K562 (cell line): Measurements from ENCODE around the gene ZNF324B. TPM values are rescaled to one million over a fixed set of nuclear protein-coding genes. Genes with fewer than 3 reads are reported as not detected.

Experiments used
- BRCA1 ChIP-seq, 2 experiments: fragments of 450-650 bp in 1 of 2; sonication (generic) in 1 of 2; formaldehyde crosslinking in 1 of 2; IDR thresholded peaks; 2 replicates each; pipeline versions ENCODE4 v1.5.0 to v1.6.1; 2017 to 2020; ENCODE audit warnings: mild to moderate bottlenecking in 1 of 2, missing genetic modification reagents in 1 of 2
- BRD9 ChIP-seq: fragments of 450-650 bp; IDR thresholded peaks from 2 replicates; pipeline ENCODE4 v1.6.1; 2018; ENCODE audit warnings: low read depth; ENCODE audit not compliant: partially characterized antibody
- CTBP1 ChIP-seq: fragments of 450-650 bp; IDR thresholded peaks from 2 replicates; pipeline ENCODE4 v1.6.1; 2016; ENCODE audit warnings: borderline replicate concordance
- ELF2 ChIP-seq: fragments of 250-450 bp; sonication (Bioruptor Pico); IDR thresholded peaks from 2 replicates; pipeline ENCODE4 v1.5.0; 2021; ENCODE audit warnings: mild to moderate bottlenecking
- MEF2D ChIP-seq: conservative IDR thresholded peaks from 2 replicates; pipeline ENCODE4 v1.6.1; 2016; ENCODE audit warnings: low read depth, missing genetic modification characterization, missing compliant biosample characterization
- MGA ChIP-seq: fragments of 450-650 bp; IDR thresholded peaks from 2 replicates; pipeline ENCODE4 v1.6.1; 2016; ENCODE audit warnings: mild to moderate bottlenecking, moderate library complexity
- OTX1 ChIP-seq: fragments of 450-650 bp; formaldehyde crosslinking; IDR thresholded peaks from 2 replicates; pipeline ENCODE4 v1.4.0; 2022; ENCODE audit warnings: mild to moderate bottlenecking
- POLR3G ChIP-seq: IDR thresholded peaks from 2 replicates; pipeline ENCODE4 v1.6.1; 2011; ENCODE audit not compliant: insufficient read length, insufficient replicate concordance; ENCODE audit errors: extremely low read depth
- PTTG1 ChIP-seq: fragments of 450-650 bp; IDR thresholded peaks from 2 replicates; pipeline ENCODE4 v1.6.1; 2016; ENCODE audit warnings: low read depth, mild to moderate bottlenecking, missing genetic modification characterization, missing compliant biosample characterization
- SMAD3 ChIP-seq: fragments of 450-650 bp; formaldehyde crosslinking; conservative IDR thresholded peaks from 2 replicates; pipeline ENCODE4 v1.4.0; 2020; ENCODE audit warnings: mild to moderate bottlenecking
- TSC22D4 ChIP-seq: fragments of 450-650 bp; IDR thresholded peaks from 2 replicates; pipeline ENCODE4 v1.6.1; 2016; ENCODE audit warnings: missing genetic modification characterization, missing biosample characterization, control low read depth
- ZNF175 ChIP-seq: fragments of 200-800 bp; sonication (Bioruptor generic); IDR thresholded peaks from 2 replicates; pipeline ENCODE4 v1.6.1; 2016; ENCODE audit warnings: low read depth, mild to moderate bottlenecking, missing genetic modification characterization, missing compliant biosample characterization
- ZNF668 ChIP-seq: fragments of 250-450 bp; sonication (Bioruptor Pico); IDR thresholded peaks from 2 replicates; pipeline ENCODE4 v1.8.0; 2022; ENCODE audit warnings: mild to moderate bottlenecking, inconsistent platforms
- polyA plus RNA-seq, 8 experiments: library from polyadenylated mRNA; depleted of rRNA in 4 of 8; stranded (reverse) in 5 of 8; unstranded in 3 of 8; fragments of >200 nt; fragmentation: Nextera tagmentation in 2 of 8; fragmentation: Illumina TruSeq in 1 of 8; extraction: Ambion mirVana in 2 of 8; extraction: Trizol in 1 of 8; gene quantifications; 2 replicates each; pipeline versions ENCODE4 v1.2.1 to v1.2.3, GENCODE V29; 2011 to 2014; ENCODE audit warnings: inconsistent platforms in 1 of 8, missing spikeins in 1 of 8
- total RNA-seq, 7 experiments: library from RNA; depleted of rRNA in 6 of 7; stranded (reverse); fragments of >200 nt in 6 of 7; fragmentation: Illumina TruSeq in 2 of 7; extraction: Trizol in 2 of 7; gene quantifications; 2 replicates each; pipeline versions ENCODE4 v1.2.1 to v1.2.3, GENCODE V29; 2011 to 2021; ENCODE audit warnings: low replicate concordance in 1 of 7
- TF ChIP-seq, protein P1 (sequence below): fragments of 250-450 bp; sonication (Bioruptor Pico); IDR thresholded peaks from 2 replicates; pipeline ENCODE4 v1.5.0; 2021; ENCODE audit warnings: mild to moderate bottlenecking, moderate library complexity

ZNF324B gene
- total and polyA plus RNA-seq, 9 of the 15 experiments (the other 6 are each of a cell fraction or from before 2014, with no cell fraction given), result 0.20 to 13.5 (median 5.7) TPM

DNA sequence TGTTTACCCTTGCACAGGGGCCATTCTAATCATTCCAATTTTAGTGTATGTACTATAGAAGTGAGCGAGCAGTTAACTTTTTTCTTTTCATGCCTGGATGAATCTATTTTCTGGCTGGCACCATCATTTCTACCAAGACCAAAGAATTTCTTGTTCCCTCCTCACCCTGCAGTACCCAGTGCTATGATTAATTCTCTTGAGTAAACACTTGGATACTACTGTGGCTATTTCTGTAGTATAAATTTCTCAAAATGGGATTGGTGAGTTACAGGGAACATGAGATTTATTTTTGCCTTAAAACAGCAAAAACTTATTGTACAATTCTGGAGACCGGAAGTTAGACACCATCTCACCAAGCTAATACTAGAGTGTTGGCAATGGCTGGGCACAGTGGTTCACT, 32.4 kb downstream of the ZNF324B start (continued):
- TF ChIP-seq MGA, result no peak
- TF ChIP-seq ZNF175, result no peak
- TF ChIP-seq, protein P1, sequence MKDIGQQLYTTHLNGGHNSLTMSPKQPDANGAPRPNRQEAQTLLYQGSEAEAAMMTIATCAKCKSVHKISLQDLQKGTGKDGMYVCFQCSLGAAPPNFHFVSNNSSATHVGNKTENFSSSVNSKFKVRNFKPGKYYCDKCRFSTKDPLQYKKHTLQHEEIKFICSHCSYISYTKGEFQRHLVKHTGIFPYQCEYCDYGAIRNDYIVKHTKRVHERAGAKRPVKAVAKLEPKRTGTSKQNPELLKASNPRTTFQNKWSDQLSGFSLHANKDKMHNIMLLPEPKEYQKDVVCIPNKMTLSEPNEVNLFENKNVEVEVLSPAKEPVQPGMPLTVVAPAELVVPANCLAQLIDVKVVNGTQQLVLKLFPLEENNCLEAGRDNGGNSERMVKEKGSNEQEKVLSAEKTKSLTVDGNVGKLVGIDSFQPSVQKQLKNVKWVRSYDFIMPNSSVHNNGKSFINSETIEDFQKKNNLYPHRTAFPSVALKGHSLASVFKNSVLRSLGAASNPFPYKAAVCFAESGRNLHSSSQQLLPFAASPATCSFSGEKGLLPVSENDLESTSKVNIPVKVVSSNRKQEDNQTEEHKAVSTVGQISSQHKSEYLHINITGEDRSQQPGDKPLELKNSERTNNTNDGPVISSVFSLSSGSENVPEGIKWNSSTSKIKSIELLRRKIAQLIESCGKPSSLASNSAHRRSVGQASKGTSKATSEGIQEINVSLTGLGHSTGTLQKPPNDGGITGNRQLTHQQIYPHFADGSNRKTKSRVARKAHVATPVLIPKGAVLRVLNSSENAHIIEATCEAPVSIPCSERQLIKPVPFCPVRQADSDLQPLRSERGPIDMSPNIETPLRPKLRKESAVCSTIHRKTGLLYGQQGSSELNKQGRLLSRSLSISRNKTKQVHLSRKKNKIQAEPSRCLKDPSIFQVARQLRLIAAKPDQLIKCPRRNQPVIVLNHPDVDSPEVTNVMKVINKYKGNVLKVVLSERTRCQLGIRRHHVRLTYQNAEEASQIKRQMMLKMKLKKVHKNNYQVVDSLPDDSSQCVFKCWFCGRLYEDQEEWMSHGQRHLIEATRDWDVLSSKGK (CRISPR knock-in tag), result no peak
- no peak for TF ChIP-seq BRCA1 (IDR thresholded peaks at IDR 0.05)
- TF ChIP-seq BRCA1 (CRISPR knock-in tag; IDR thresholded peaks at IDR 0.05), result no peak
- no peak for TF ChIP-seq CTBP1
- no peak for TF ChIP-seq BRD9
- no peak for TF ChIP-seq MEF2D
- TF ChIP-seq POLR3G, result no peak
- TF ChIP-seq SMAD3, result no peak
- TF ChIP-seq ZNF668 (CRISPR knock-in tag), result no peak
- TF ChIP-seq TSC22D4, result no peak
- TF ChIP-seq PTTG1 (tag), result no peak
- no peak for TF ChIP-seq OTX1
- TF ChIP-seq ELF2, result no peak
